IMR-90 (cell line): ENCODE data around the gene RASSF5. TPM values are rescaled to one million over a fixed set of nuclear protein-coding genes. Genes with fewer than 3 reads are reported as not detected.

Experiments used
- ATAC-seq: fragments of 200-7000 bp; cut with Tn5 transposase; 2 replicates; pipeline ENCODE4 v1.9.1; 2020; ENCODE audit warnings: low read depth, mild to moderate bottlenecking, moderate library complexity
- BruUV-seq: library from RNA; stranded (reverse); fragments of 400-500 nt; replicated peaks from 2 replicates; lab custom pipeline; 2021; lab: Mats Ljungman, UMichigan
- CTCF ChIA-PET: fragments of 300-600 bp; formaldehyde crosslinking; extraction: SDS; loops from one replicate; lab custom pipeline; 2021; ENCODE audit warnings: antibody characterized with exemption; lab: Yijun Ruan, JAX
- POLR2A ChIA-PET: fragments of 300-600 bp; sonication (Branson Sonifier 250); formaldehyde crosslinking; loops from one replicate; lab custom pipeline; 2022; ENCODE audit warnings: antibody characterized with exemption; ENCODE audit not compliant: unreplicated experiment; lab: Charles Lee
- DNase-seq: peaks from one replicate; pipeline ENCODE4 v3.0.0; 2013
- H2AFZ ChIP-seq: replicated peaks from 2 replicates; pipeline ENCODE3; 2013; ENCODE audit warnings: low read length, mild to moderate bottlenecking; ENCODE audit not compliant: poor library complexity
- H2AK5ac ChIP-seq: 2 replicates; pipeline ENCODE4 v1.6.1; 2013; ENCODE audit warnings: low read depth, low read length, inconsistent platforms
- H2AK9ac ChIP-seq: replicated peaks from 2 replicates; pipeline ENCODE3; 2013; ENCODE audit warnings: mild to moderate bottlenecking, low read depth, low read length, moderate library complexity; ENCODE audit not compliant: poor library complexity
- H2BK120ac ChIP-seq: 2 replicates; pipeline ENCODE4 v1.6.1; 2013; ENCODE audit warnings: low read depth, low read length, inconsistent platforms
- H2BK15ac ChIP-seq: 3 replicates; pipeline ENCODE4 v1.6.1; 2013; ENCODE audit warnings: low read depth, low read length, inconsistent platforms
- H2BK20ac ChIP-seq: 2 replicates; pipeline ENCODE4 v1.6.1; 2013; ENCODE audit warnings: low read depth, mild to moderate bottlenecking, inconsistent platforms, low read length, moderate library complexity
- H2BK5ac ChIP-seq: 2 replicates; pipeline ENCODE4 v1.6.1; 2013; ENCODE audit warnings: mild to moderate bottlenecking, low read depth, low read length, inconsistent platforms; ENCODE audit not compliant: poor library complexity, severe bottlenecking
- H3K14ac ChIP-seq: replicated peaks from 2 replicates; pipeline ENCODE4 v1.6.1; 2013; ENCODE audit warnings: low read depth, low read length, inconsistent platforms
- H3K18ac ChIP-seq: 2 replicates; pipeline ENCODE4 v1.6.1; 2013; ENCODE audit warnings: low read depth, low read length, control low read depth
- H3K23ac ChIP-seq: 2 replicates; pipeline ENCODE4 v1.6.1; 2013; ENCODE audit warnings: low read depth, low read length, inconsistent platforms
- H3K27ac ChIP-seq: 2 replicates; pipeline ENCODE4 v1.5.1; 2013; ENCODE audit warnings: mild to moderate bottlenecking, control low read depth, low read length; ENCODE audit not compliant: insufficient read depth
- H3K27me3 ChIP-seq: 2 replicates; pipeline ENCODE4 v1.6.1; 2013; ENCODE audit warnings: low read length; ENCODE audit not compliant: control insufficient read depth, insufficient read depth
- H3K36me3 ChIP-seq: 2 replicates; pipeline ENCODE4 v1.6.1; 2013; ENCODE audit warnings: low read length, mixed read lengths; ENCODE audit not compliant: control insufficient read depth, insufficient read depth
- H3K4ac ChIP-seq: 2 replicates; pipeline ENCODE4 v1.6.1; 2013; ENCODE audit warnings: low read depth, low read length, inconsistent platforms
- H3K4me1 ChIP-seq: 2 replicates; pipeline ENCODE4 v1.6.1; 2013; ENCODE audit warnings: low read length, mixed read lengths; ENCODE audit not compliant: control insufficient read depth, insufficient read depth
- H3K4me2 ChIP-seq: 2 replicates; pipeline ENCODE4 v1.6.1; 2013; ENCODE audit warnings: low read depth, mild to moderate bottlenecking, control low read depth, low read length, moderate library complexity
- H3K4me3 ChIP-seq: 2 replicates; pipeline ENCODE4 v1.5.1; 2013; ENCODE audit warnings: low read depth, mild to moderate bottlenecking, control low read depth, low read length, moderate library complexity; ENCODE audit not compliant: insufficient read depth
- H3K56ac ChIP-seq: 2 replicates; pipeline ENCODE4 v1.6.1; 2013; ENCODE audit warnings: low read length, inconsistent platforms; ENCODE audit not compliant: insufficient read depth; ENCODE audit errors: extremely low read depth
- H3K79me1 ChIP-seq, 2 experiments: 2 replicates each; pipeline ENCODE4 v1.6.1; 2013; ENCODE audit warnings: low read length in 2 of 2, inconsistent platforms in 1 of 2, low read depth in 1 of 2
- H3K9ac ChIP-seq: 2 replicates; pipeline ENCODE4 v1.6.1; 2013; ENCODE audit warnings: low read depth, low read length, control low read depth
- H3K9me1 ChIP-seq: 2 replicates; pipeline ENCODE4 v1.6.1; 2013; ENCODE audit warnings: low read length, inconsistent platforms; ENCODE audit not compliant: insufficient read depth
- H3K9me3 ChIP-seq: 2 replicates; pipeline ENCODE4 v1.6.1; 2013; ENCODE audit warnings: low read length; ENCODE audit not compliant: control insufficient read depth, insufficient read depth
- H4K20me1 ChIP-seq: 2 replicates; pipeline ENCODE4 v1.6.1; 2013; ENCODE audit warnings: low read length, inconsistent platforms; ENCODE audit not compliant: insufficient read depth
- H4K5ac ChIP-seq: 2 replicates; pipeline ENCODE4 v1.6.1; 2013; ENCODE audit warnings: mild to moderate bottlenecking, low read depth, low read length, control low read depth
- H4K8ac ChIP-seq, 2 experiments: 2 replicates each; pipeline ENCODE4 v1.6.1; 2013; ENCODE audit warnings: low read depth in 2 of 2, low read length in 2 of 2, control low read depth in 1 of 2, inconsistent platforms in 1 of 2
- H4K91ac ChIP-seq: 2 replicates; pipeline ENCODE4 v1.6.1; 2013; ENCODE audit warnings: low read depth, low read length, inconsistent platforms; ENCODE audit not compliant: insufficient read depth
- BHLHE40 ChIP-seq: fragments of 150-350 bp; IDR thresholded peaks from 2 replicates; pipeline ENCODE4 v1.6.1; 2016; ENCODE audit warnings: mild to moderate bottlenecking, low read depth, low read length
- CEBPB ChIP-seq: IDR thresholded peaks from 2 replicates; pipeline ENCODE4 v1.6.1; 2012; ENCODE audit warnings: low read depth, low read length, improper control_type of control experiment
- CHD1 ChIP-seq: IDR thresholded peaks from 2 replicates; pipeline ENCODE4 v1.6.1; 2012; ENCODE audit warnings: low read depth, low read length, improper control_type of control experiment
- ELK1 ChIP-seq: fragments of 150-350 bp; IDR thresholded peaks from 2 replicates; pipeline ENCODE4 v1.6.1; 2016; ENCODE audit warnings: low read depth, mild to moderate bottlenecking, low read length, moderate library complexity, borderline replicate concordance
- FOS ChIP-seq: fragments of 150-350 bp; IDR thresholded peaks from 2 replicates; pipeline ENCODE4 v1.6.1; 2016; ENCODE audit warnings: low read depth, low read length
- MAFK ChIP-seq: IDR thresholded peaks from 2 replicates; pipeline ENCODE4 v1.6.1; 2012; ENCODE audit warnings: low read depth, low read length, improper control_type of control experiment
- MAZ ChIP-seq: IDR thresholded peaks from 2 replicates; pipeline ENCODE4 v1.6.1; 2012; ENCODE audit warnings: low read depth, mild to moderate bottlenecking, low read length, improper control_type of control experiment, moderate library complexity, borderline replicate concordance
- MXI1 ChIP-seq: IDR thresholded peaks from 2 replicates; pipeline ENCODE4 v1.6.1; 2012; ENCODE audit warnings: low read depth, mild to moderate bottlenecking, low read length, moderate library complexity, borderline replicate concordance
- NFE2L2 ChIP-seq: fragments of 150-350 bp; IDR thresholded peaks from 2 replicates; pipeline ENCODE4 v1.6.1; 2016; ENCODE audit warnings: low read depth, mild to moderate bottlenecking, low read length
- POLR2A ChIP-seq: IDR thresholded peaks from 2 replicates; pipeline ENCODE4 v1.6.1; 2012; ENCODE audit warnings: mild to moderate bottlenecking, low read depth, low read length
- RAD21 ChIP-seq: IDR thresholded peaks from 2 replicates; pipeline ENCODE4 v1.6.1; 2012; ENCODE audit warnings: low read length, improper control_type of control experiment
- RCOR1 ChIP-seq: IDR thresholded peaks from 2 replicates; pipeline ENCODE4 v1.6.1; 2012; ENCODE audit warnings: mild to moderate bottlenecking, low read length, improper control_type of control experiment; ENCODE audit not compliant: insufficient replicate concordance
- RFX5 ChIP-seq: IDR thresholded peaks from 2 replicates; pipeline ENCODE4 v1.8.0; 2012; ENCODE audit warnings: low read depth, mild to moderate bottlenecking, low read length, moderate library complexity
- SMC3 ChIP-seq: fragments of 150-350 bp; IDR thresholded peaks from 2 replicates; pipeline ENCODE4 v1.6.1; 2016; ENCODE audit warnings: low read depth, mild to moderate bottlenecking, antibody characterized with exemption, low read length, moderate library complexity
- WGBS, 2 experiments: methylation state at CpG; one replicate each; pipeline versions ENCODE4 v1.1.5 to v1.1.7; 2013; ENCODE audit warnings: missing lambda C conversion rate in 2 of 2; ENCODE audit not compliant: insufficient read length in 1 of 2; ENCODE audit errors: extremely low coverage in 2 of 2; 5-methylcytosine and 5-hydroxymethylcytosine counted together
- dilution Hi-C: fragments of 300-500 bp; cut with HindIII; formaldehyde crosslinking; loops from one replicate; pipeline ENCODE4 v1.14.3; 2018; ENCODE audit warnings: low sequenced_read_pairs; ENCODE audit not compliant: unreplicated experiment
- in situ Hi-C: fragments of 300-500 bp; cut with MboI; formaldehyde crosslinking; loops from 3 replicates; pipeline ENCODE4 v1.14.3; 2019; ENCODE audit warnings: low sequenced_read_pairs, inconsistent platforms, mixed read lengths
- intact Hi-C: fragments of 100-400 bp; cut with micrococcal nuclease; formaldehyde crosslinking; loops from 2 replicates; pipeline ENCODE4 v1.10.0; 2022
- polyA plus RNA-seq, 3 experiments: library from polyadenylated mRNA; depleted of rRNA; stranded (reverse); fragments of >200 nt; gene quantifications; 2 replicates each; pipeline ENCODE4 v1.2.3, GENCODE V29; 2012; ENCODE audit warnings: low replicate concordance in 1 of 3
- total RNA-seq: library from RNA; depleted of rRNA; stranded (reverse); fragments of >200 nt; gene quantifications from 2 replicates; pipeline ENCODE4 v1.2.3, GENCODE V29; 2012
- TF ChIP-seq, protein P1 (sequence below): conservative IDR thresholded peaks from 2 replicates; pipeline ENCODE4 v1.5.1; 2012; ENCODE audit warnings: mild to moderate bottlenecking, low read depth, low read length, improper control_type of control experiment

Gene RASSF5
- total and polyA plus RNA-seq, 2 of the 4 experiments (the other 2 are of a cell fraction), result 0.18 to 1.1 TPM

- peak; percentile 65 for DNase-seq
- TF ChIP-seq MAZ, result 0 out of 2 replicates have a peak, but pooled peaks have one; percentile 17
- TF ChIP-seq CEBPB, result no peak
- TF ChIP-seq ELK1, result no peak
- no peak for TF ChIP-seq RFX5
- TF ChIP-seq MXI1, result no peak
- TF ChIP-seq FOS, result no peak
- TF ChIP-seq MAFK, result no peak
- TF ChIP-seq, protein P1, sequence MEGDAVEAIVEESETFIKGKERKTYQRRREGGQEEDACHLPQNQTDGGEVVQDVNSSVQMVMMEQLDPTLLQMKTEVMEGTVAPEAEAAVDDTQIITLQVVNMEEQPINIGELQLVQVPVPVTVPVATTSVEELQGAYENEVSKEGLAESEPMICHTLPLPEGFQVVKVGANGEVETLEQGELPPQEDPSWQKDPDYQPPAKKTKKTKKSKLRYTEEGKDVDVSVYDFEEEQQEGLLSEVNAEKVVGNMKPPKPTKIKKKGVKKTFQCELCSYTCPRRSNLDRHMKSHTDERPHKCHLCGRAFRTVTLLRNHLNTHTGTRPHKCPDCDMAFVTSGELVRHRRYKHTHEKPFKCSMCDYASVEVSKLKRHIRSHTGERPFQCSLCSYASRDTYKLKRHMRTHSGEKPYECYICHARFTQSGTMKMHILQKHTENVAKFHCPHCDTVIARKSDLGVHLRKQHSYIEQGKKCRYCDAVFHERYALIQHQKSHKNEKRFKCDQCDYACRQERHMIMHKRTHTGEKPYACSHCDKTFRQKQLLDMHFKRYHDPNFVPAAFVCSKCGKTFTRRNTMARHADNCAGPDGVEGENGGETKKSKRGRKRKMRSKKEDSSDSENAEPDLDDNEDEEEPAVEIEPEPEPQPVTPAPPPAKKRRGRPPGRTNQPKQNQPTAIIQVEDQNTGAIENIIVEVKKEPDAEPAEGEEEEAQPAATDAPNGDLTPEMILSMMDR, result peak; percentile 91
- TF ChIP-seq POLR2A, result no peak
- TF ChIP-seq RCOR1, result no peak
- no peak for TF ChIP-seq NFE2L2
- TF ChIP-seq RAD21, result peak; percentile 85
- peak; percentile 94 for TF ChIP-seq SMC3
- no peak for TF ChIP-seq CHD1
- TF ChIP-seq BHLHE40, result no peak
Measured at GRCh38 chr1:206583707-206584648, 76.6 kb downstream of the RASSF5 start.

More at GRCh38 chr1:206583707-206584648, 76.6 kb downstream of the RASSF5 start:
- Histone ChIP-seq H4K8ac (no peak overlapping the region), H2BK5ac (no peak overlapping the region), H3K9me3 (no peaks in the 10 kb centered on the region), H3K27me3 (no peaks in the 10 kb centered on the region), H4K91ac (no peak overlapping the region), H2BK15ac (no peak overlapping the region), H4K5ac (no peak overlapping the region), H3K56ac (no peak overlapping the region), H3K4me1 (peaks cover 13% of the 10 kb centered on the region), H2AK9ac (peak overlapping the region; percentile 47), H4K20me1 (no peaks in the 10 kb centered on the region), H3K14ac (no peak overlapping the region), H3K9ac (no peak overlapping the region), H3K23ac (no peak overlapping the region), H3K79me1 (peaks cover 0 to 6% of the 10 kb centered on the region in 2 experiments; a peak in 1 of 4 replicates), H3K27ac (no peak overlapping the region), H3K4me3 (no peak overlapping the region), H3K36me3 (peaks cover 2% of the 10 kb centered on the region; the same call in 1 of the 2 replicates), H2AFZ (no peak overlapping the region), H3K4me2 (no peak overlapping the region), H2BK20ac (no peak overlapping the region), H3K9me1 (peaks cover 8% of the 10 kb centered on the region; the same call in 1 of the 2 replicates), H2AK5ac (peak overlapping the region; percentile 70; the same call in 1 of the 2 replicates), H3K4ac (no peak overlapping the region), H2BK120ac (no peak overlapping the region), H3K18ac (no peak overlapping the region)
- ATAC-seq, result peak; percentile 78
- 96% methylated on average over 9 of the region's 16 CpGs; no CpG with 5 or more reads in 1 of the 2 experiments for WGBS, 2 experiments
- intact Hi-C loops (loop anchor here (1.0 to 2.0 kb wide), 4 partner anchors 39 to 105 kb away; no protein-coding TSS in a partner anchor), in situ Hi-C loops (loop anchor here (5.0 kb wide), 2 partner anchors 37 to 97 kb away; no protein-coding TSS in a partner anchor), dilution Hi-C loops (no loop called here)
- no TSS peak for BruUV-seq
- ChIA-PET POLR2A (no interaction called here), CTCF (interaction anchor here (0.6 to 2.3 kb wide), 8 partner anchors 14 to 511 kb away, joined by 3 to 15 read pairs (median 4); no protein-coding TSS in a partner anchor)
